ENCODE results near the gene CALML4. TPM values are rescaled to one million over a fixed set of nuclear protein-coding genes. Genes with fewer than 3 reads are reported as not detected.

The CALML4 gene
- total and polyA plus RNA-seq, 7 donors: 0.85 to 2.2 (median 1.4) TPM

GRCh38 chr15:68208636-68209240 lies 3.6 kb upstream of the CALML4 start:
- WGBS, 3 donors: 83 to 84% (median 83%) methylated on average over 13 of the region's 13 CpGs
- H3K4me1 ChIP-seq: peaks cover 15% of the 10 kb centered on the region
- intact Hi-C loops (cut with DNase I): no loop called here
- H3K9me3 ChIP-seq: no peaks in the 10 kb centered on the region
- no peak overlapping the region for H3K27ac ChIP-seq
- ATAC-seq (no peak), DNase-seq (no peak)
- no peaks in the 10 kb centered on the region for H3K36me3 ChIP-seq (ENCODE audit: insufficient read depth in 1 of 2, low read depth in 1 of 2)
- TF ChIP-seq, protein P1, sequence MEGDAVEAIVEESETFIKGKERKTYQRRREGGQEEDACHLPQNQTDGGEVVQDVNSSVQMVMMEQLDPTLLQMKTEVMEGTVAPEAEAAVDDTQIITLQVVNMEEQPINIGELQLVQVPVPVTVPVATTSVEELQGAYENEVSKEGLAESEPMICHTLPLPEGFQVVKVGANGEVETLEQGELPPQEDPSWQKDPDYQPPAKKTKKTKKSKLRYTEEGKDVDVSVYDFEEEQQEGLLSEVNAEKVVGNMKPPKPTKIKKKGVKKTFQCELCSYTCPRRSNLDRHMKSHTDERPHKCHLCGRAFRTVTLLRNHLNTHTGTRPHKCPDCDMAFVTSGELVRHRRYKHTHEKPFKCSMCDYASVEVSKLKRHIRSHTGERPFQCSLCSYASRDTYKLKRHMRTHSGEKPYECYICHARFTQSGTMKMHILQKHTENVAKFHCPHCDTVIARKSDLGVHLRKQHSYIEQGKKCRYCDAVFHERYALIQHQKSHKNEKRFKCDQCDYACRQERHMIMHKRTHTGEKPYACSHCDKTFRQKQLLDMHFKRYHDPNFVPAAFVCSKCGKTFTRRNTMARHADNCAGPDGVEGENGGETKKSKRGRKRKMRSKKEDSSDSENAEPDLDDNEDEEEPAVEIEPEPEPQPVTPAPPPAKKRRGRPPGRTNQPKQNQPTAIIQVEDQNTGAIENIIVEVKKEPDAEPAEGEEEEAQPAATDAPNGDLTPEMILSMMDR (IDR thresholded peaks at IDR 0.05): no peak
- H3K27me3 ChIP-seq (ENCODE audit: insufficient read depth in 3 of 3, low read length in 2 of 3): no peaks in the 10 kb centered on the region
- no peak overlapping the region for H3K4me3 ChIP-seq

DNA sequence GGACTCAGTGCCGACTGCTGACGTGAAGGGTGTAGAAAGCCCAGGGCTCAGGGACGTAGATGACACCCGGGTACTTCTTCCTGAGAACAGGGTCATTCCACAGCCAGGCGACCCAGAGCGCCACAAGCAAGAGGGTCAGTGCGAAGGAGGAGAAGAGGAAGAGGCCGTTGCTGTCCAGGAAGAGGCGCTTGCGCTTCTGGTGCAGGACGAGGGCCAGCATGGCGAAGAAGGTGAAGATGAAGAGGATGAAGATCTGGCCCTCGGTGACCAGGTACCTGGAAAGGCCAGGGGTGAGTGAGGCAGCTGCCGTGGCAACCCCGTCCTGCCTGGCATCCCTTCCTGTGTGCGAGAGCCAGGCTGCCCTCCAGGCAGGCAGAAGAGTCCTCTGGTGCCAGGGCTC lies 3.0 kb upstream of the CALML4 start:
- H3K9me3 ChIP-seq: no peaks in the 10 kb centered on the region
- TF ChIP-seq, protein P1 (IDR thresholded peaks at IDR 0.05): no peak
- no peak for ATAC-seq
- H3K36me3 ChIP-seq (ENCODE audit: insufficient read depth in 1 of 2, low read depth in 1 of 2): no peaks in the 10 kb centered on the region
- no peaks in the 10 kb centered on the region for H3K27me3 ChIP-seq (ENCODE audit: insufficient read depth in 3 of 3, low read length in 2 of 3)
- no peak for DNase-seq
- peaks cover 15% of the 10 kb centered on the region for H3K4me1 ChIP-seq
- intact Hi-C loops (cut with DNase I): no loop called here
- H3K27ac ChIP-seq: no peak overlapping the region
- 71 to 75% (median 73%) methylated on average over 15 to 16 of the region's 16 CpGs for WGBS, 3 donors
- no peak overlapping the region for H3K4me3 ChIP-seq

DNA sequence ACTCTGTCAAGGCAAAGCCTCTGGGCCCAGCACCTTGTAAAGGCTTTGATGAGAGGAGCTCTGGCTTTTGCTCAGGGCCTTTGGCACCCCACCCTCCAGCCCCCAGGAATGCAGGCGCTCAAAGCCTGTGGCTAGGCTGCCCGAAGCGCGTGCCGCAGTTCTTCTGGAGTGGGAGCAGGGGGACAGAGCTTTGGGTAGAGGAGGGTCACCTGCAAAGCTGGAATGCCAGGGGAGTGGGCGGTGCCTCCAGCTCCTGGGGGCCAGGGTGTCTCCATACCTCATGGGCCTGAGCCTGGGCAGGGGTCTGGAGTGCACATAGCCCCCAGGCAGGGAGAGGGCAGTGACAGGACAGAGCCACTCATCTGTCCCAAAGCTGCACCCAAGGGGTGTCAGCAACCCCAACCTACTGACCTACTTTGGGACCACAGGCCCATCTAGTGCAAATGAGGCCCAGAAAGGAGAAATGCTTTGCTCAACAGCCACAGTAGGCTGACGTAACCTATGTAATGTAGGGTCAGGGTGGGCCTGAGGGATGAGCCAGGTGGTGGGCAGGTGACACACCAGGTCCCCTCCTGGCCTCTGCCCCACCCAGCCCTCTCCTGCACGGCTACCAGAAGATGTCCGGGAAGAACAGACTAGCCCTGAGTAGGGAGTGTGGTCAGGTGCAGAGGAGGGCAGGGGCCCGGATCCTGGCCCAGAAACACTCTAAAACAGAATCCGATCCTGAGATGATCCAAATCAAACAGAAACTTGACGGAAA lies 2.2 kb upstream of the CALML4 start:
- TF ChIP-seq, protein P1 (IDR thresholded peaks at IDR 0.05): no peak
- DNase-seq: no peak
- Histone ChIP-seq H3K9me3 (no peaks in the 10 kb centered on the region), H3K4me3 (no peak overlapping the region), H3K36me3 (ENCODE audit: insufficient read depth in 1 of 2, low read depth in 1 of 2) (no peaks in the 10 kb centered on the region), H3K27me3 (ENCODE audit: insufficient read depth in 3 of 3, low read length in 2 of 3) (no peaks in the 10 kb centered on the region), H3K4me1 (peaks cover 15% of the 10 kb centered on the region), H3K27ac (no peak overlapping the region)
- WGBS, 3 donors: 88 to 91% (median 90%) methylated on average over 11 to 12 of the region's 12 CpGs
- intact Hi-C loops (cut with DNase I): no loop called here
- ATAC-seq: no peak

- WGBS, 3 donors: 92 to 95% (median 94%) methylated on average over 12 of the region's 12 CpGs
- TF ChIP-seq, protein P1 (IDR thresholded peaks at IDR 0.05): no peak
- DNase-seq (no peak), ATAC-seq (no peak)
- Histone ChIP-seq H3K27me3 (ENCODE audit: insufficient read depth in 3 of 3, low read length in 2 of 3) (no peaks in the 10 kb centered on the region), H3K9me3 (no peaks in the 10 kb centered on the region), H3K4me1 (peaks cover 15% of the 10 kb centered on the region), H3K4me3 (no peak overlapping the region), H3K27ac (no peak overlapping the region), H3K36me3 (ENCODE audit: insufficient read depth in 1 of 2, low read depth in 1 of 2) (no peaks in the 10 kb centered on the region)
- intact Hi-C loops (cut with DNase I): no loop called here
Measured at GRCh38 chr15:68206711-68207151, 1.6 kb upstream of the CALML4 start.

Data from psoas muscle (tissue), 8 donors.